ENCODE measurements around the gene ZKSCAN8. TPM values are rescaled to one million over a fixed set of nuclear protein-coding genes. Genes with fewer than 3 reads are reported as not detected.
A peak's percentile ranks its signal among the peaks of the same experiment; 100 is the strongest.

The ZKSCAN8 gene
- total RNA-seq, 1 donor from 2014 or later = 51.7 TPM

GRCh38 chr6:28188111-28188979, 46.7 kb downstream of the ZKSCAN8 start:
- Mint-ChIP-seq H3K9me3 (peaks cover 60% of the 10 kb centered on the region), H3K4me3 (no peak overlapping the region), H3K27me3 (ENCODE audit: low read depth) (no peaks in the 10 kb centered on the region), H3K36me3 (peaks cover 3% of the 10 kb centered on the region), H3K27ac (no peak overlapping the region), H3K4me1 (no peaks in the 10 kb centered on the region)
- TF ChIP-seq, protein P1, sequence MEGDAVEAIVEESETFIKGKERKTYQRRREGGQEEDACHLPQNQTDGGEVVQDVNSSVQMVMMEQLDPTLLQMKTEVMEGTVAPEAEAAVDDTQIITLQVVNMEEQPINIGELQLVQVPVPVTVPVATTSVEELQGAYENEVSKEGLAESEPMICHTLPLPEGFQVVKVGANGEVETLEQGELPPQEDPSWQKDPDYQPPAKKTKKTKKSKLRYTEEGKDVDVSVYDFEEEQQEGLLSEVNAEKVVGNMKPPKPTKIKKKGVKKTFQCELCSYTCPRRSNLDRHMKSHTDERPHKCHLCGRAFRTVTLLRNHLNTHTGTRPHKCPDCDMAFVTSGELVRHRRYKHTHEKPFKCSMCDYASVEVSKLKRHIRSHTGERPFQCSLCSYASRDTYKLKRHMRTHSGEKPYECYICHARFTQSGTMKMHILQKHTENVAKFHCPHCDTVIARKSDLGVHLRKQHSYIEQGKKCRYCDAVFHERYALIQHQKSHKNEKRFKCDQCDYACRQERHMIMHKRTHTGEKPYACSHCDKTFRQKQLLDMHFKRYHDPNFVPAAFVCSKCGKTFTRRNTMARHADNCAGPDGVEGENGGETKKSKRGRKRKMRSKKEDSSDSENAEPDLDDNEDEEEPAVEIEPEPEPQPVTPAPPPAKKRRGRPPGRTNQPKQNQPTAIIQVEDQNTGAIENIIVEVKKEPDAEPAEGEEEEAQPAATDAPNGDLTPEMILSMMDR (IDR thresholded peaks at IDR 0.05; ENCODE audit: unreplicated experiment) = no peak
- DNase-seq (ENCODE audit: low spot score in 2 of 2, unreplicated experiment in 2 of 2) = no peak

GRCh38 chr6:28200020-28200419, 58.3 kb downstream of the ZKSCAN8 start:
- TF ChIP-seq, protein P1 (IDR thresholded peaks at IDR 0.05; ENCODE audit: unreplicated experiment) = no peak
- DNase-seq (ENCODE audit: low spot score in 2 of 2, unreplicated experiment in 2 of 2) = no peak
- Mint-ChIP-seq H3K27ac (no peak overlapping the region), H3K36me3 (no peaks in the 10 kb centered on the region), H3K9me3 (peaks cover 40% of the 10 kb centered on the region), H3K27me3 (ENCODE audit: low read depth) (peaks cover 62% of the 10 kb centered on the region), H3K4me1 (no peaks in the 10 kb centered on the region), H3K4me3 (no peak overlapping the region)

DNA sequence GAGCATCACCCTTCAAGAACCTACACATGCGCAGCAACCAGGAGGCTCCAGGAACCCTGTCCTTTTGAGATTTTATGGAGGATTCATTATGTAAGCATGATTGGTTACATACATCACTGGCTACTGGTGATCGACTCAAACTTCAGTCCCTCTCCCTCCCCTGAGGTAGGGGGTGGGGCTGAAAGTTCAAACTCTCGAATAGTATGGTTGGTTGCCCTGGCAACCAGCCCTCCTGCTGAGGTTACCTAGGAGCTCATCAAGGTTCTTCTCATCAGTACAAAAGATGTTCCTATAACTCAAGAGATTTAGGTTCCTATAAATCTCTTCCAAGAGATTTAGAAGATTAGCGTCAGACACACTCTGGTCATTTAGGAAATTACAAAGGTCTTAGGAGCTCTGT, 61.5 kb downstream of the ZKSCAN8 start:
- H3K4me3 Mint-ChIP-seq = no peak overlapping the region
- peaks cover 11% of the 10 kb centered on the region for H3K4me1 Mint-ChIP-seq
- H3K9me3 Mint-ChIP-seq = peaks cover 24% of the 10 kb centered on the region
- TF ChIP-seq, protein P1 (IDR thresholded peaks at IDR 0.05; ENCODE audit: unreplicated experiment) = no peak
- H3K27ac Mint-ChIP-seq = no peak overlapping the region
- no peaks in the 10 kb centered on the region for H3K36me3 Mint-ChIP-seq
- no peak for DNase-seq (ENCODE audit: low spot score in 2 of 2, unreplicated experiment in 2 of 2)
- H3K27me3 Mint-ChIP-seq (ENCODE audit: low read depth) = peaks cover 87% of the 10 kb centered on the region

GRCh38 chr6:28205879-28206278, 64.2 kb downstream of the ZKSCAN8 start:
- H3K36me3 Mint-ChIP-seq = no peaks in the 10 kb centered on the region
- H3K27ac Mint-ChIP-seq = no peak overlapping the region
- TF ChIP-seq, protein P1 (IDR thresholded peaks at IDR 0.05; ENCODE audit: unreplicated experiment) = no peak
- no peak overlapping the region for H3K4me3 Mint-ChIP-seq
- peaks cover 89% of the 10 kb centered on the region for H3K27me3 Mint-ChIP-seq (ENCODE audit: low read depth)
- DNase-seq (ENCODE audit: low spot score in 2 of 2, unreplicated experiment in 2 of 2) = no peak
- H3K4me1 Mint-ChIP-seq = peaks cover 15% of the 10 kb centered on the region
- H3K9me3 Mint-ChIP-seq = peaks cover 12% of the 10 kb centered on the region

- Mint-ChIP-seq H3K4me1 (peaks cover 15% of the 10 kb centered on the region), H3K27ac (no peak overlapping the region), H3K4me3 (peak overlapping the region; percentile 69), H3K36me3 (no peaks in the 10 kb centered on the region), H3K9me3 (peaks cover 12% of the 10 kb centered on the region), H3K27me3 (ENCODE audit: low read depth) (peaks cover 91% of the 10 kb centered on the region)
- TF ChIP-seq, protein P1 (IDR thresholded peaks at IDR 0.05; ENCODE audit: unreplicated experiment) = no peak
- DNase-seq (ENCODE audit: low spot score in 2 of 2, unreplicated experiment in 2 of 2) = no peak
Observed at GRCh38 chr6:28206527-28206926, 64.8 kb downstream of the ZKSCAN8 start.

All from mesothelial cell of epicardium (in vitro differentiated cells).